A673 (cell line): ENCODE measurements around the gene SULT2B1. TPM values are rescaled to one million over a fixed set of nuclear protein-coding genes. Genes with fewer than 3 reads are reported as not detected.

Source experiments
- BruUV-seq: library from RNA; stranded (reverse); fragments of 400-500 nt; replicated peaks from 2 replicates; lab custom pipeline; 2021; lab: Mats Ljungman, UMichigan
- CTCF ChIA-PET: fragments of 300-600 bp; sonication (Branson Sonifier 250); formaldehyde crosslinking; loops from one replicate; lab custom pipeline; 2022; ENCODE audit warnings: antibody characterized with exemption; lab: Charles Lee
- POLR2A ChIA-PET: fragments of 300-600 bp; sonication (Branson Sonifier 250); formaldehyde crosslinking; loops from one replicate; lab custom pipeline; 2022; ENCODE audit warnings: antibody characterized with exemption; ENCODE audit not compliant: low non-redundant PET; lab: Charles Lee
- DNase-seq: peaks from one replicate; pipeline ENCODE4 v3.0.0-alpha.2; 2015; ENCODE audit warnings: low spot score
- H3K27ac ChIP-seq: fragments of 200-600 bp; sonication (generic); 2 replicates; pipeline ENCODE4 v1.5.1; 2016; ENCODE audit warnings: mixed run types, low read depth, mild to moderate bottlenecking, mixed read lengths, antibody characterized with exemption, low read length; ENCODE audit not compliant: poor library complexity, severe bottlenecking
- H3K27me3 ChIP-seq: fragments of 200-600 bp; sonication (generic); replicated peaks from 2 replicates; pipeline ENCODE4 v1.6.1; 2017; ENCODE audit warnings: mixed run types, low read depth, mild to moderate bottlenecking, mixed read lengths, antibody characterized with exemption, low read length; ENCODE audit not compliant: insufficient read depth, poor library complexity
- H3K36me3 ChIP-seq: fragments of 200-600 bp; sonication (generic); 2 replicates; pipeline ENCODE4 v1.6.1; 2016; ENCODE audit warnings: mixed run types, mild to moderate bottlenecking, mixed read lengths, antibody characterized with exemption, low read length; ENCODE audit not compliant: insufficient read depth, poor library complexity, severe bottlenecking
- H3K4me1 ChIP-seq: fragments of 200-600 bp; sonication (generic); 2 replicates; pipeline ENCODE4 v1.6.1; 2017; ENCODE audit warnings: mixed run types, mild to moderate bottlenecking, mixed read lengths, antibody characterized with exemption, low read length; ENCODE audit not compliant: insufficient read depth, poor library complexity, severe bottlenecking
- H3K4me3 ChIP-seq: fragments of 200-600 bp; sonication (generic); 2 replicates; pipeline ENCODE4 v1.5.1; 2016; ENCODE audit warnings: low read depth, mixed run types, mild to moderate bottlenecking, mixed read lengths, low read length; ENCODE audit not compliant: poor library complexity, severe bottlenecking
- H3K9me3 ChIP-seq: fragments of 200-600 bp; sonication (generic); 2 replicates; pipeline ENCODE4 v1.6.1; 2016; ENCODE audit warnings: mixed run types, low read depth, mild to moderate bottlenecking, mixed read lengths, antibody characterized with exemption, low read length; ENCODE audit not compliant: poor library complexity, severe bottlenecking
- CTCF ChIP-seq: fragments of 300-800, 200-600 bp; sonication (generic); conservative IDR thresholded peaks from 2 replicates; pipeline ENCODE4 v1.5.1; 2017; ENCODE audit warnings: low read depth, mild to moderate bottlenecking, antibody characterized with exemption, low read length, moderate library complexity, mixed read lengths
- EZH2 ChIP-seq: fragments of 200-600 bp; sonication (generic); IDR thresholded peaks from 2 replicates; pipeline ENCODE4 v1.6.1; 2017; ENCODE audit warnings: borderline replicate concordance, low read depth, mild to moderate bottlenecking, mixed read lengths, antibody characterized with exemption, low read length; ENCODE audit not compliant: poor library complexity, severe bottlenecking
- intact Hi-C: fragments of 100-400 bp; cut with micrococcal nuclease; formaldehyde crosslinking; loops from one replicate; pipeline ENCODE4 v1.10.0; 2022; ENCODE audit not compliant: unreplicated experiment
- total RNA-seq: library from RNA; stranded (reverse); gene quantifications from 2 replicates; pipeline ENCODE4 v1.2.3, GENCODE V29; 2021

The SULT2B1 gene
- total RNA-seq, 1 experiment from 2014 or later: 0.60 TPM

DNA sequence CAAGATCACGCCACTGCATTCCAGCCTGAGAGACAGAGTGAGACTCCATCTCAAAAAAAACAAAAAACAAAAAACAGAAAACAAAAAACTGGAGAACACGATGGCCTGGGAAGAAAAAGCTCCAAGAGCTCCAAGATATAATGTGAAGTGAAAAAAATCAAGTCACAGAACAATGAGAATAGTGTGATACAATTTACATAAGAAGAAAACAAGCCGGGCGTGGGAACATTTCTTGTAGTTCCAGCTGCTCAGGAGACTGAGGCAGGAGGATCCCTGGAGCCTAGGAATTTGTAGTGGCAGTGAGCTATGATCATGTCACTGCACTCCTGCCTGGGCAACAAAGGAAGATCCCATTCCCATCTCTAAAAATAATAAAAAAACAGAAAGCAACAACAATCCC is 31.8 kb upstream of the SULT2B1 start:
- ChIA-PET CTCF (no interaction called here), POLR2A (interaction anchor here (0.6 kb wide), 1 partner anchor 205 kb away, joined by 5 read pairs; no protein-coding TSS in a partner anchor)
- no TSS peak for BruUV-seq
- Histone ChIP-seq H3K4me3 (no peak overlapping the region), H3K36me3 (no peaks in the 10 kb centered on the region), H3K27me3 (no peaks in the 10 kb centered on the region), H3K9me3 (peaks cover 8% of the 10 kb centered on the region), H3K4me1 (no peaks in the 10 kb centered on the region), H3K27ac (no peak overlapping the region)
- TF ChIP-seq EZH2: no peak
- no peak for TF ChIP-seq CTCF
- no peak for DNase-seq
- intact Hi-C loops: no loop called here

GRCh38 chr19:48524221-48524620 is 27.8 kb upstream of the SULT2B1 start:
- TF ChIP-seq CTCF (no peak), EZH2 (no peak)
- ChIA-PET CTCF (no interaction called here), POLR2A (no interaction called here)
- DNase-seq: no peak
- Histone ChIP-seq H3K4me3 (no peak overlapping the region), H3K9me3 (peaks cover 12% of the 10 kb centered on the region), H3K27ac (no peak overlapping the region), H3K36me3 (no peaks in the 10 kb centered on the region), H3K27me3 (no peaks in the 10 kb centered on the region), H3K4me1 (no peaks in the 10 kb centered on the region)
- no TSS peak for BruUV-seq
- intact Hi-C loops: no loop called here

DNA sequence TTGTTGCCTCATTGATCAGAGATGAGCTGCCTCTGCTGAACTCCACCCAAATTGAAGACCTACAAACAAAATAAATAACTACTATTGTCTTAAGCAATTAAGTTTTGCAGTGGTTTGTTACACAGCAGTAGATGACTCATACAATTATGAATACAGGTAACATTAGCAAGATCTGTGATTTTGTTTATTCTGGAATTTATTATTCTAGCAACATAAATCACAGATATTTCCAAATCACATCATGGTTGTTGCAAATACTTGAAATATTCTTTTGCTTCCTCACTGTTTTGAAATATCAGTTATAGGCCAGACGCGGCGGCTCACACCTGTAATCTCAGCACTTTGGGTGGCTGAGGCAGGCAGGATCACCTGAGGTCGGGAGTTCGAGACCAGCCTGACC is 27.2 kb upstream of the SULT2B1 start:
- no peaks in the 10 kb centered on the region for H3K36me3 ChIP-seq
- no peaks in the 10 kb centered on the region for H3K4me1 ChIP-seq
- H3K4me3 ChIP-seq: no peak overlapping the region
- no peak for TF ChIP-seq EZH2
- no peak for TF ChIP-seq CTCF
- no peak overlapping the region for H3K27ac ChIP-seq
- peaks cover 12% of the 10 kb centered on the region for H3K9me3 ChIP-seq
- ChIA-PET CTCF (no interaction called here), POLR2A (no interaction called here)
- no peaks in the 10 kb centered on the region for H3K27me3 ChIP-seq
- no TSS peak for BruUV-seq
- DNase-seq: no peak
- intact Hi-C loops: no loop called here
